Breast epithelium (tissue), 3 donors: ENCODE data around the gene LILRA5.

Experiments
- POLR2A ChIP-seq: fragments of 450-650 bp; IDR thresholded peaks from one replicate; pipeline ENCODE4 v1.6.1; 2016; ENCODE audit warnings: antibody characterized with exemption, mild to moderate bottlenecking, moderate library complexity
- POLR2AphosphoS5 ChIP-seq, 3 donors: sonication (generic); formaldehyde crosslinking; IDR thresholded peaks; one replicate each; pipeline ENCODE4 v1.6.1; 2017; ENCODE audit warnings: antibody characterized with exemption in 3 of 3

DNA sequence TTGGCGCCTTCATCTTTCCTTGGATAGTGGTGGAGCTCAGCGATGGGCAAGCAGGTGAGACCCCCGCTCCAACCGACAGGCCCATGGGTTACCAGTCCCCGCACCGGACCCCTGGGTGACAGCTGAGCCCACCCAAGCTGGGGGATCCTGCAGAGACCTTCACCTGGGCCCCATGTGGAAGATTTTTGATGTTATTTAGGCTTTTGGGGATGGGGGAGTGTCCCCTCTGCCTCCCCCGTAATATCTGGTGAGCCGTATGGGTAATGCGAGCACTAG, 4.9 kb upstream of the LILRA5 start:
- TF ChIP-seq POLR2A (no peak), POLR2AphosphoS5 (IDR thresholded peaks at IDR 0.05) (no peak)
